ENCODE measurements around the gene OTOGL. TPM values are rescaled to one million over a fixed set of nuclear protein-coding genes. Genes with fewer than 3 reads are reported as not detected.

The OTOGL gene
- 0.22 TPM for polyA plus RNA-seq
- long read RNA-seq, donor 1: 0 reads
- long read RNA-seq, donor 2: 0 reads
- long read RNA-seq, donor 3: 0 reads
- long read RNA-seq, donor 4: 0 reads
- long read RNA-seq, donor 5: 0 reads
- long read RNA-seq, donor 6: 0 reads
- long read RNA-seq, donor 7: 0 reads
- long read RNA-seq, donor 8: 0 reads
- long read RNA-seq, donor 9: 0 reads
- long read RNA-seq, donor 10: 0 reads
- long read RNA-seq, donor 11: 0 reads

GRCh38 chr12:80099259-80099658 is at the start of gene OTOGL:
Gene OTOGL (plus strand): TSS chr12:80099537. CDS start chr12:80209432, 109,895 bp downstream.
- 100% methylated on average over 1 of the region's 2 CpGs for WGBS (ENCODE audit: insufficient coverage, low lambda C conversion rate)
- no peak for DNase-seq
- no peaks in the 10 kb centered on the region for H3K9me3 ChIP-seq (ENCODE audit: control insufficient read depth, low read depth, low read length)
- no peaks in the 10 kb centered on the region for H3K4me1 ChIP-seq (ENCODE audit: control insufficient read depth, insufficient read depth, low read length)
- no peaks in the 10 kb centered on the region for H3K36me3 ChIP-seq (ENCODE audit: control insufficient read depth, insufficient read depth, low read length)
- no peak within 1 kb of the TSS for H3K27ac ChIP-seq (ENCODE audit: low read length)
- no peak within 1 kb of the TSS for H3K4me3 ChIP-seq (ENCODE audit: low read length)
- H3K27me3 ChIP-seq (ENCODE audit: control insufficient read depth, insufficient read depth, low read length): no peaks in the 10 kb centered on the region

- WGBS (ENCODE audit: insufficient coverage, low lambda C conversion rate): 91% methylated on average over 1 of the region's 2 CpGs
Measured at GRCh38 chr12:80050236-80050635, 49.1 kb upstream of the OTOGL start.

GRCh38 chr12:80053051-80053790 is 46.1 kb upstream of the OTOGL start:
- Histone ChIP-seq H3K36me3 (ENCODE audit: control insufficient read depth, insufficient read depth, low read length) (no peaks in the 10 kb centered on the region), H3K4me3 (ENCODE audit: low read length) (no peak overlapping the region), H3K27ac (ENCODE audit: low read length) (no peak overlapping the region), H3K27me3 (ENCODE audit: control insufficient read depth, insufficient read depth, low read length) (no peaks in the 10 kb centered on the region), H3K9me3 (ENCODE audit: control insufficient read depth, low read depth, low read length) (no peaks in the 10 kb centered on the region), H3K4me1 (ENCODE audit: control insufficient read depth, insufficient read depth, low read length) (no peaks in the 10 kb centered on the region)
- peak in 1 of 2 donors; percentile 6 for DNase-seq
- 92% methylated on average over 2 of the region's 6 CpGs for WGBS (ENCODE audit: insufficient coverage, low lambda C conversion rate)

More at GRCh38 chr12:80050236-80050635, 49.1 kb upstream of the OTOGL start:
- H3K27ac ChIP-seq (ENCODE audit: low read length): no peak overlapping the region
- no peak for DNase-seq
- no peaks in the 10 kb centered on the region for H3K4me1 ChIP-seq (ENCODE audit: control insufficient read depth, insufficient read depth, low read length)
- H3K9me3 ChIP-seq (ENCODE audit: control insufficient read depth, low read depth, low read length): no peaks in the 10 kb centered on the region
- no peaks in the 10 kb centered on the region for H3K27me3 ChIP-seq (ENCODE audit: control insufficient read depth, insufficient read depth, low read length)
- H3K4me3 ChIP-seq (ENCODE audit: low read length): no peak overlapping the region
- H3K36me3 ChIP-seq (ENCODE audit: control insufficient read depth, insufficient read depth, low read length): no peaks in the 10 kb centered on the region

- Histone ChIP-seq H3K27me3 (ENCODE audit: control insufficient read depth, insufficient read depth, low read length) (no peaks in the 10 kb centered on the region), H3K27ac (ENCODE audit: low read length) (no peak overlapping the region), H3K4me1 (ENCODE audit: control insufficient read depth, insufficient read depth, low read length) (no peaks in the 10 kb centered on the region), H3K36me3 (ENCODE audit: control insufficient read depth, insufficient read depth, low read length) (no peaks in the 10 kb centered on the region), H3K9me3 (ENCODE audit: control insufficient read depth, low read depth, low read length) (no peaks in the 10 kb centered on the region), H3K4me3 (ENCODE audit: low read length) (no peak overlapping the region)
- 100% methylated on average over 1 of the region's 4 CpGs for WGBS (ENCODE audit: insufficient coverage, low lambda C conversion rate)
- DNase-seq: no peak
Measured at GRCh38 chr12:80056232-80056631, 43.1 kb upstream of the OTOGL start.

- H3K36me3 ChIP-seq (ENCODE audit: control insufficient read depth, insufficient read depth, low read length): no peaks in the 10 kb centered on the region
- H3K27me3 ChIP-seq (ENCODE audit: control insufficient read depth, insufficient read depth, low read length): no peaks in the 10 kb centered on the region
- no peaks in the 10 kb centered on the region for H3K4me1 ChIP-seq (ENCODE audit: control insufficient read depth, insufficient read depth, low read length)
- H3K27ac ChIP-seq (ENCODE audit: low read length): no peak overlapping the region
- no peak for DNase-seq
- no peaks in the 10 kb centered on the region for H3K9me3 ChIP-seq (ENCODE audit: control insufficient read depth, low read depth, low read length)
- H3K4me3 ChIP-seq (ENCODE audit: low read length): no peak overlapping the region
Measured at GRCh38 chr12:80056845-80057244, 42.5 kb upstream of the OTOGL start.

GRCh38 chr12:80058586-80058985 is 40.8 kb upstream of the OTOGL start:
- H3K27me3 ChIP-seq (ENCODE audit: control insufficient read depth, insufficient read depth, low read length): no peaks in the 10 kb centered on the region
- no peak overlapping the region for H3K27ac ChIP-seq (ENCODE audit: low read length)
- no peak overlapping the region for H3K4me3 ChIP-seq (ENCODE audit: low read length)
- H3K4me1 ChIP-seq (ENCODE audit: control insufficient read depth, insufficient read depth, low read length): no peaks in the 10 kb centered on the region
- 80% methylated on average over 1 of the region's 2 CpGs for WGBS (ENCODE audit: insufficient coverage, low lambda C conversion rate)
- H3K36me3 ChIP-seq (ENCODE audit: control insufficient read depth, insufficient read depth, low read length): no peaks in the 10 kb centered on the region
- DNase-seq: no peak
- H3K9me3 ChIP-seq (ENCODE audit: control insufficient read depth, low read depth, low read length): no peaks in the 10 kb centered on the region

GRCh38 chr12:80059102-80059501 is 40.2 kb upstream of the OTOGL start:
- Histone ChIP-seq H3K4me1 (ENCODE audit: control insufficient read depth, insufficient read depth, low read length) (no peaks in the 10 kb centered on the region), H3K27me3 (ENCODE audit: control insufficient read depth, insufficient read depth, low read length) (no peaks in the 10 kb centered on the region), H3K27ac (ENCODE audit: low read length) (no peak overlapping the region), H3K4me3 (ENCODE audit: low read length) (no peak overlapping the region), H3K9me3 (ENCODE audit: control insufficient read depth, low read depth, low read length) (no peaks in the 10 kb centered on the region), H3K36me3 (ENCODE audit: control insufficient read depth, insufficient read depth, low read length) (no peaks in the 10 kb centered on the region)
- WGBS (ENCODE audit: insufficient coverage, low lambda C conversion rate): 100% methylated on average over 1 of the region's 1 CpG
- no peak for DNase-seq

GRCh38 chr12:80059875-80060274 is 39.5 kb upstream of the OTOGL start:
- Histone ChIP-seq H3K36me3 (ENCODE audit: control insufficient read depth, insufficient read depth, low read length) (no peaks in the 10 kb centered on the region), H3K27ac (ENCODE audit: low read length) (no peak overlapping the region), H3K9me3 (ENCODE audit: control insufficient read depth, low read depth, low read length) (no peaks in the 10 kb centered on the region), H3K27me3 (ENCODE audit: control insufficient read depth, insufficient read depth, low read length) (no peaks in the 10 kb centered on the region), H3K4me1 (ENCODE audit: control insufficient read depth, insufficient read depth, low read length) (no peaks in the 10 kb centered on the region), H3K4me3 (ENCODE audit: low read length) (no peak overlapping the region)
- WGBS (ENCODE audit: insufficient coverage, low lambda C conversion rate): no CpG with 5 or more reads among the region's 2 CpGs
- DNase-seq: no peak

GRCh38 chr12:80064269-80064668 is 35.1 kb upstream of the OTOGL start:
- H3K27me3 ChIP-seq (ENCODE audit: control insufficient read depth, insufficient read depth, low read length): no peaks in the 10 kb centered on the region
- no peaks in the 10 kb centered on the region for H3K4me1 ChIP-seq (ENCODE audit: control insufficient read depth, insufficient read depth, low read length)
- no peaks in the 10 kb centered on the region for H3K9me3 ChIP-seq (ENCODE audit: control insufficient read depth, low read depth, low read length)
- DNase-seq: no peak
- H3K36me3 ChIP-seq (ENCODE audit: control insufficient read depth, insufficient read depth, low read length): no peaks in the 10 kb centered on the region
- WGBS (ENCODE audit: insufficient coverage, low lambda C conversion rate): 60% methylated on average over 1 of the region's 3 CpGs
- no peak overlapping the region for H3K27ac ChIP-seq (ENCODE audit: low read length)
- H3K4me3 ChIP-seq (ENCODE audit: low read length): no peak overlapping the region

- 86% methylated on average over 1 of the region's 2 CpGs for WGBS (ENCODE audit: insufficient coverage, low lambda C conversion rate)
- H3K36me3 ChIP-seq (ENCODE audit: control insufficient read depth, insufficient read depth, low read length): no peaks in the 10 kb centered on the region
- H3K27ac ChIP-seq (ENCODE audit: low read length): no peak overlapping the region
- H3K4me3 ChIP-seq (ENCODE audit: low read length): no peak overlapping the region
- H3K9me3 ChIP-seq (ENCODE audit: control insufficient read depth, low read depth, low read length): no peaks in the 10 kb centered on the region
- H3K27me3 ChIP-seq (ENCODE audit: control insufficient read depth, insufficient read depth, low read length): no peaks in the 10 kb centered on the region
- DNase-seq: no peak
- H3K4me1 ChIP-seq (ENCODE audit: control insufficient read depth, insufficient read depth, low read length): no peaks in the 10 kb centered on the region
Measured at GRCh38 chr12:80064951-80065350, 34.4 kb upstream of the OTOGL start.

GRCh38 chr12:80068173-80068572 is 31.2 kb upstream of the OTOGL start:
- Histone ChIP-seq H3K9me3 (ENCODE audit: control insufficient read depth, low read depth, low read length) (no peaks in the 10 kb centered on the region), H3K4me3 (ENCODE audit: low read length) (no peak overlapping the region), H3K27ac (ENCODE audit: low read length) (no peak overlapping the region), H3K27me3 (ENCODE audit: control insufficient read depth, insufficient read depth, low read length) (no peaks in the 10 kb centered on the region), H3K36me3 (ENCODE audit: control insufficient read depth, insufficient read depth, low read length) (no peaks in the 10 kb centered on the region), H3K4me1 (ENCODE audit: control insufficient read depth, insufficient read depth, low read length) (no peaks in the 10 kb centered on the region)
- DNase-seq: no peak
- no CpG with 5 or more reads among the region's 2 CpGs for WGBS (ENCODE audit: insufficient coverage, low lambda C conversion rate)
